ENCODE data around the gene TCF4.

Gene TCF4

DNA sequence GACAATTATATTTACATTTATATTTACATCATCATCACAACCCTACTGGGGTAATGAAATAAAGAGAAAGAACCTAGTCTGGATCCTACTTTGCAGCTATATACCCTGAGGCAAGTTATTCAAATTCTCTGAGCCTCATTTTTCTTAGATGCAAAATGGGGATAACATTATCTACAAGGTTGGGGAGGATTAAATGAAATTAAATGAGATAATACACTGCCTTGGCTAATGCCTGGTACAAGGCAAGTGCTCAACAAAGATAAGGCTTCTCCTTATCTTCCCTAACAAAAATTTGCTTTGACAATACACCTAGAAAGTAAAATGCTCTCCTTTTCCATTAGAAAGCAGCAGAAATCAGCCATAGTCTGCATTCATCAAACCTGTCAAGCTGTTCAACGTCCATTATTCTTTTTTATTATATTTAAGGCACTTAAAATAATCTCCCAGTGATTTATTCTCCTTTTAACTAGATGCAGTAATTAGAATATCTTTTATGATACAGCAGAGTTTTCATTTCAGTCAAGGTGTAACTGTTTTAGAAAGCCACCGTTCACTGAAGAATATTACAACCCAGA, 44.8 kb downstream of the TCF4 start:
- DNase-seq: no peak

DNA sequence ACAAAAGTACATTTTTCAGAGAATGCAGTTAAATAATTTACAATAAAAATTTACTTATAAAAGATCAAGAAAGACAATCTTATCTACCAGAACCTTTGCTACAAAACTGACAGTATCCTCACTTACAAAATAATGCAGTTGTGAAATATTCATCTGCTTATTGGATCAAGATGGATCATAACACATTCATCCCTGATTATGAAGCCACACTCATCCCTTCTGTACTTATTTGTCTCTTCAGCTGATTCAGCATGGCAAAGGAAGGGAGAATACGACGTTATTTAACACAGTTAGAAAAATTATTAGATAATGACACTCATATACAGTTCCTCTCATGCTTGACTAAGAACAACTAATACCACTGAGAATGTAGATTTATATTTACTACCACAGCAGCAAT, 46.4 kb downstream of the TCF4 start:
- DNase-seq: no peak

DNA sequence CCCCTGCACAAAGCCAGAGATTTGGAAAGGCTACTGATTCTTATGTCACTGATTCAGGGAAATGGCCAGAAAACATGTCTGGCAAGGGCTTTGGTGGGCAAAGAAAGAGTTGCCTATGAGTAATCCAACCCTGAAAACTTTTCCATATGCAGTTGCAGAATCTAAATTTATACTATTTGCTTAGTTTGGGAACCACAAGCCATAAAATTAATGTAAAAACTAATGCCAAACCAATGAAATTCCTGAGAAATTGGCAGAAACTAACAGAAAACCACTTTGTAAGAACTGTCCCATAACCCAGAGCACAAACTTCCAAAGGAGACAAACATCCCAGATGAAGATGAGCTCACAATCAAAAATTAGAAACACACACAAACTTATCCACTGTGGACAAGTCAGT, 48.8 kb downstream of the TCF4 start:
- DNase-seq: no peak

DNA sequence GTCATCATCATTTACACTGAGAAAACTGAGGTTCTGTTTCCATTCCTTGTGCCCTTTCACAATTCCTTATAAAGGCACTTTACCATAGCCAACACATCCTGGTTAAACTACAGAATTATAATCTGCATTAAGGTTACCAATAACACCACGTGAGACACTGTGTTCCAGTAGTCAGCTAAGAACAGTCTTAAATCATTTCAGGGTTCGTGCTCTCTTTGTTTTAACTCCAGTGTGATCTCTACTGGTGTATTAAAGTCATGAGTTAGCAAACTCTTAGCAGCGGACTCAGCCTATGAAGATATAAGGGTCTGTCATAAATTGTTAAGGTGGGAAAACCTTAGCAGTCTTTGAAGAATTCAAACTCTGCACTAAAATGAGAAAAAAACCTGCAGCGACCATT, 53.0 kb downstream of the TCF4 start:
- no peak for DNase-seq

DNA sequence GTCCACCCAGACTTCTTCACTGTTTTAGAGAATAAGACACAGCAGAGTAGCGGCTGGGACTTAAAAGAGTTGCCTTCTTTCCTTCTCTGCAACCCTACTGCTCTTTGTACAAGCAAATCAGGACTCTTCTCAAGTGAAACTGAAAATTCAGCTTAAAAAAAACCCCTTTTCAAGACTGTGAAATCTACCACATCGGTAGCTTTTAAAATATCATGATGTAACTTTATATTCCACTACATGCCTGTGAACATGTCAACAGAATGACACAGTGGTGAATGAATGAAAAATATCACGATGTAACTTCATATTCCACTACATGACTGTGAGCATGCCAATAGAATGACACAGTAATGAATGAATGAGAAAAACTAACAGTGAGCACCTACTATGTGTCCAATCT, 53.4 kb downstream of the TCF4 start:
- DNase-seq: no peak

DNA sequence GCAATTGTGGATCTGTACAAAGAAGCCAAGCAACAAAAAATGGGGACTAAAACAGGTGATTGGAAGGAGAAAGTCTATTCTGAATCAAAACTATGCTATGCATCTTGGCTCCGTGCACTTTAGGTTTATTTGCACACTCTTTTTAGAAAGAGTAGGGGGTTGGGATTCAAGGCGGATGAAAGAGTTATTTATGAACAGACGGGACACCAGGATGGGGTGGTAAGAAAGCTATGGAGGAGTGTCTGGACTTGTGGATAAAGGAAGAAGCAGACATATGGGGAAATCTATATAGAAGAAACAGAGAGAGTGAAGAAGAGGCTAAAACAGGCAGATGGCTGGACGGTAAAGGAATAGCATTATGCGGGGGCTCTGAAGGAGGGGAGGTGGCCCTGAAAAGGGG, 57.8 kb downstream of the TCF4 start:
- DNase-seq: no peak

DNA sequence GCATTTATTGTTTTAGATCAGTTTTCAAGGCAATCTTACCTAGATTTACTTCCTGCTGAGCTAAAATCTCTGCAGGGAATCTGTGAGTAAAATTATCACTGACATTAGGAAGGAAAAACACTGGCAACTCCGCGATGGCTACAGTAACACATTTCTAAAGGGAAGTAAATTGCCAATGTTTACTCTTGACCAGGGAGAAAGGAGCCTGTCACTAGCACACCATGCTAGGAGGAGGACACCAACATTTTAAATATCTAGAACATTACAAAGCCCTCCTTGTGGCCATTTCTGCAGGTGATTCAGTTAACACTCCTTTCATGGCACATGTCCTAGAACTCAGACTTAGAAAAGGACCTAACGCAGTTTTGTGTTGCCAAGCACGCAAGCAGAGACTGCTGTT, 58.4 kb downstream of the TCF4 start:
- no peak for DNase-seq

DNA sequence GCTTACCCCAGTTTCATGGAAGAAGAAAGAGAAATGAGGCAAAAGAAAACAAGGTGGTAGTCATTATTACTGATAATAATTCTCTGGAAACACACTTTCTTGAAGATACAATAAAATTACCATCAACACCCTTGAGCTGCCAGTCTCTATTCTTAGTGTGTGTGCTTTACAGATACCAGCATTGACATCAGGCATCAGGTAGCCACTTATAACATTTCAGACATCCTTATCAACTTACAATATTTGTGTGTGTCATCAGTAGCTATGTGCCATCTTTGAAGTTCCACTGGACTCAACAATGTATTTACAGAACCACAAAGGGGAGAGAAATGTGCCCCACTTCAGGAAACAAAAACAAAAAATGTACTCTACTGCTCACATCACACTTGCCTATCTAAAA, 62.1 kb downstream of the TCF4 start:
- no peak for DNase-seq

DNA sequence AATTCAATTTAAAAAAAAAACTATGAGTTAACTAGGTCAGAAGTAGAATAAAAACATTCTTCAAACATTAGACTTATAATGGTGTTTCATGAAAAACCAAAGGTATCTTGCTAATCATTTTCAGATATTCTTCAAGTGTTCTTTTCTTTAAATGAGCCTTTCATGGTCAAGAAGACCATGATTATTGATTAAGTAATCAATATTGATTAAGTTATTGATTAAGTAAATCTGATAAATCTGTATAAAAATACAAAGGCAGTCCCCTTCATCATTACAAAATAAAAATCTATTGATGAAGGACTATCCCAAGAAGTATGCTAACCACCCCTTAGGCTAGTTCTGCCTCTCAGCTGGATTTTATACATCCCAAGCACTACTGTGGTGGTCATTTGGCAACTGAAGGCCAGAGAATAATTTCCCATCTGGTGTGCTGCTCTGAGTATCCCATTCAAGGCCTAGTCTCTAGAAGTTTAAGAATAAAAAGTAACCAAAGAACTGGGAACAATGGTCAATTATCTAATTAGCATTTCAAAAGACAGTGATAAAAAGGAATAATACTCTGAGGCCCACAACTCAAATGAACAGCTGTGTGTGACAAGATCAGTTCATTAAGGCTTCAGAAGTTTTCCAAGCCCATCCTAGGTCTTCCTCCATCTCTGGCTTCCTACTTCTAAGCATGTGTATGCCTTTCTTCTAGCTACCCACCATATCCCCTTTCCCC, 63.5 kb downstream of the TCF4 start:
- DNase-seq: no peak

DNA sequence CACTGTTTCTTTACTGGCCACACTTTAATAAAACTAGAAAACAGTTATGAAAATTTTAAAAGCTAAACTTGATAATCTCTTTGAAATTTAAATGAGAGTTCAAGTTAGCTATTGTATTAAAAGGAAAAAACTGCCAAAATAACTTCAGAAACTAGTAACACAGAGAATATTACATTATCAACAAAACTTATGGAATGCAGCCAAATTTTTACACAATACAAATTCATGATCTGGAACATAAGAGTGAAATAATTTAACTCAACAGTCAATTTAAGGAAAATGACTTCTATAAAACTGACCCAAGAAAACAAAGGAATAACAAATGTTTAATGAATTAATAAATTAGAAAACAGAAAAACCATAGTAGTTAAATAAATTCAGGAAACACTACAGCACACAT, 65.0 kb downstream of the TCF4 start:
- no peak for DNase-seq

DNA sequence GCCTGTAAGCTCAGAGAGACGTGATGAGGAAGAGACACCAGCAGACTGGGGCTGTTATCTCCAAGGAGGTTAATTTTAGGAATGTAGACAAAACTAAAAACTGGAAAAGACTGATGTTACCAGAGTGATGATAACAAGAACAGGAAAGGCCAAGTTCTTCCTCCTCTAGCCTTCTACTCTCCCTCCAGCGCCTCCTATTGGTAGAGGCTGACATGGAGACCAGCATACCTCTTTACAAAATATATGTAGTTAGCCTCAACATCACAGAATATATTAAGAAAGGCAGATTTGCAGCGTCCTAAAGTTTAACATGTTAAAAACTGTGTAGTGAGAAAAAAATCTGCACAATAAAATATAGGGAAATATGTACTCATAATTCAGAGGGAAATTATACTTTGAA, 66.0 kb downstream of the TCF4 start:
- no peak for DNase-seq

DNA sequence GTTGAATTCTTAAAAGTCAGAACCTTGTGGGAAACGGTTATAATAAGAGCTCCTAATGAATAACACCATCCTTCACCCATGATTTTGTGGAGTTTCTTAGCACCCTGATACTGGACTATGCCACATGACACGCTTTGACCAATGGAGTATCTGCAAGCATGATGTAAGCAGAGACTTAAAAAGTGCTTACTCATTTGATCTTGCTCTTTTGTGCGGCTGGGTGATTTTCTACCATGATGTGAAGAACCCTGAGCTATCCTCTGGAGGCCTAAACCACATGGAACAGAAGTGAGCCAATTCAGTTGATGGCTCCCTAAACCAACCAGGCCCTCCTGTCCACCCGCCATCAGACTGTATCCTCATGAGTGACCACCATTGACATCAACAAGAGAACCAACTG, 70.9 kb downstream of the TCF4 start:
- DNase-seq: no peak

DNA sequence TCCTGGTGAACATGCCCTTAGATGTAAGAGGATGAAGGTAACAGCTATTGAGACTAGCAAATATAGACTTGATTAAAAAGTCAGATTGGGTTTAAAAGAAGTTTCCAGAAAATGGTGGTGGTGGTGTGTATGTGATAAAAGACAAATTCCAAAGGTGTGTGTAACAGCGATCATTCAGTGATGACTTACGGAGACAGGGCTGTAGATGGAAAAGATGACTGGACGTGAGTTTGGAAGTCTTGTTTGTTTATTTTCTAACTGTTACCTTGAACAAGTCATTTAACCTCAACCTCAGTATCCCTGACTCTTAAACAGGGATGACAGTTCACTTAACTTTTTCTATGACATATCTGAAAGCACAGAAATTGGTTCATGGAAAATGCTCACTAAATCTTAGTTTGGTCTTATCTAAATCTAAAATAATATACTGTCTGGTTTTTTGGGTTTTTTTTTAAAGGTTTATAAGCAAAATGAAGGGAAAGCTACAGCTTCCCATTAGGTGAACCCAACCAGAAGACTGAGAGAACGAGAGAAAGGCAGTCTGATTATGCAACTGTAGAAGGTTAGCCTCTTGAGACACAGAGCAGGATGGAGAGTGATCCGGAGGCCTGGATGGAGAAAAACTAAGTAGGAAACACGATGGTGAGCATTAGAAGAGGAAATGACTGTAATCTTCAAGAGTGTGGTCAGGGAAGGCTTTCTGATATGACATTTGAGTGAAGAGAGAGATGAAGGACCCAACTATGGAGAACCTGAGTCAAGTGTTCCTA, 71.9 kb downstream of the TCF4 start:
- no peak for DNase-seq

DNA sequence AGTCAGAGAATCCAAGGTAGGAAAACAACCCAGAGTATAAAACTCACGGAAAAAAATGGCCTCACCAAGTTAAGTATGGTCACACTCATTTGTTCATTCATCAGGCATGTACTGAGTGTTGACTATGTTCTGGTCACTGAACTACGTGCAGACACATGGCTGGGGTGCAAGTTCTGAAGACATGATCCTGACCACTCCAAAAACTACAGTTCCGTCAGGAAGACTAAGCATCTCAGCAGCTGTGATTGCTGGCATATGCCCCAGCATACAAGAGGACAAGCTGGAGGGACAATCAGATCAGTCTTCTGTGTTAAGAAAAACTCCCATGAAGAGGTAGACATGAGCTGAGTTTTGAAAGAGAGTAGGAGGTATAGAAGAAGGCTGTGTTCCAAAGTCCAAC, 72.8 kb downstream of the TCF4 start:
- no peak for DNase-seq

DNA sequence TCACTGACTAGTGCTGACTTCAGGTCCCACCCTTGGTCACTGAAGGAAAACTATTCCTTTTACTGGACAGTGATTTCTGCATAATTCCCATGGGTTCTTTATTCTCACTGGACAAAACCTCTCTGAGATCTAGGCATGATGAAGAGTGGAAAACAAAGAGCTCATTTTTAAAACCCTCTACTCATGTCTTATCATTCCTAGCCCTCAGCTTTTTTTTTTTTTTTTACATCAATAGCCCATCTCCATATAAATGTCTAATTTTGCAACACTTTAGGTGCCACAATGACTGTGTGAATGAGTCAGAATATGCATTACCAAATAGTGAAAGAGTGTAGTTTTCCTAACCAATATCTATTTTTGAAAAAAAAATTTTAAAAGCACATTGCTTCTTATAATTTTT, 74.8 kb downstream of the TCF4 start:
- DNase-seq: no peak

DNA sequence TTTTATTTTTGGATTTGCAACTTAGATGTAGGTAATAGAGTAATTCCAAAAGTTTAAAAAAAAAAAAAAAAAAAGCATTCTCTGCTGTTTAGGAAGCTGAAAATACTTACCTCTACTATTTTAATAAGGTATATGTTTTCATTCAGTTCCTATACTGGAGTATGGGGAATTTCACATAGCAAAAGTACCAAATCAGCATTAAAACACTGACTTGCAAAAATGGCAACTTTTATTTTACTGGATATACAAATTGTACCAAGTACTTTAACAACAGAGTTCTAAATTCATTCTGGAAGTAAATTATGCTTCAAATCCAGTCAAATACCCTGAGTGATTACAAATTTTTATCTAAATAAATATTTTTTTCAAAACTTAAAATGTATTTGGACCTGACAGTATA, 76.7 kb downstream of the TCF4 start:
- no peak for DNase-seq

DNA sequence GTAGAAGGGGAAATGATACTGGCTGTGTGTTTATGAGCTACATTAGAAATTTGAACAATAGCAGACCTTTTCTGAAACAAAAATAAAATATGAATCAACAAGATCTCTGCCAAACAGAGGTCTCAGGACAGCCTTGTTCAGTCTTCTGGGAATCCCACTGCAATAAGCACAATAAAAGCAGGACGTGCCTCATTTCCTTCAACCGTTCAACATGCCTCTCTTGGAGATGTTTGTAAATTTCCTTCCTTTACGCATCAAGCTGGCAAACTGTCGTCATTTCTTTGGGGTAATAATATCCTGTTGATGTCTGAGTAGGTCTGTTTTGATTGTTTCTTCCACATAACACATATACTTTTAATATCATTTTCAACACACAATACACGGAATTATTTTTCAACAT, 77.2 kb downstream of the TCF4 start:
- no peak for DNase-seq

DNA sequence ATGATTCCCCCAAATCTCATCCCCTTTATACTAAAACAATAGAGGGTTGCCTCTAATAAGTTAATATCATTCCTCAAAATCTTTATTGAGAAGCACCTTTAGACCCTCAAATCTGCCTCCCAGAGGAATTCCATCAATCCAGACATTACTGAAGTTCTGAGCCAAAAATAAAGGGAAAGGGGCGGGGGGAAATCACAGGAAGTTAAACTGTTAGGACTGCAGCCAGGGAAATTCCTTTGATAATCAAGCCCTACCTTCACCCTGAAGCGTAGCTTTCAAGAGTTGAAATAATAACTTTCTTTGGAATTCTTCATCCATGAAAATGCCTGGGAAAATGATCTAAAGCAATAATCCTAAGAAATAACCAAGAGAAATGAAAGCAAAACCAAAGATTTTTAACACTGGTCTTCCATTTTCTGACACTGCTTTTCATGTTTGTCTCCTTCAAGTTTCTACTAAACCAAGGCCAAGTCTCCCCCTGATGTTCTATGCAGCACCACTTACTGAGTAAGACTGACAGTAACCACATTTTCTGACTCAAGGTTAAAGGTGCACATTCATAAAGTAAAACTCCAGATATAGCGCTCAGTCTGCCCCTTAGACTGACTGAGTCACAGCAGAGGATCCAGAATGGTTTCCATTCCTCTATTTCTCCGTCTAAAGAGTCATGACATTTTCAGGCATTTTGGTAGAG, 78.2 kb downstream of the TCF4 start:
- no peak for DNase-seq

DNA sequence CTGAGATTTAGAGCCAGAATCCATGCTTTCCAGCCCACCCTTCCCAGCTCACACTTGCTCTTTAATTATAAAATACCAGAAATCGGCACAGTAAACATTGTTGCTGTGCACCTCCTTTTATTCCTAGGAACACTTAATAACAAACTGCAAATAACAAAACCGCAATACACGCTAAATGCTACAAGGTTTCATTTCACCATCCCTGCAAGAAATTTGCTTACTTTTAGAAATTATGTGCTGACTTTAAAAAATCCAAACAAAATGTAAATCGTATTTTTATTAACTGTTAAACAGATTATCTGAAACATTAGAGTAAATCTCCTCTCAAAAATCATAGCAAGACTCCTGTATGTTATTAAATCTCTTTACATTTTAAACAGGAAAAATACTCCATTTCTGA, 79.3 kb downstream of the TCF4 start:
- DNase-seq: no peak

DNA sequence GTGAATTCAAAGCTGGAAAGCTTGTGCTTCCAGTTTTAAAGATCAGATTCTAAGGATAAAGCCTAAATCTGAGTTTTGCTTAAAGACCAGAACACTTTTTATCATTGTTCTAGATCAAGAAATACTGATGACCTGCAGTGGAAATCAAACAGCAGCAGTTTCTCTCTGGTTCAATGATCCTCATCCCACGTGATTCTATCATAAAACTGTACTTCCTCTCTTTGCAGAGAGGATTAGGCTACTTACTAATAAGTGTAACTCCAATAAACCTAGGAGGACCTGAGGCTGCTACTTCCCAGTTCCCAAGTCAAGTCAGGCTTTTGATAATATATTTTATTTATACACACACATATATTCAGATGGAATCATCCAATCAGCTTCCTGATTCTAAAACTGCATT, 81.9 kb downstream of the TCF4 start:
- no peak for DNase-seq

DNA sequence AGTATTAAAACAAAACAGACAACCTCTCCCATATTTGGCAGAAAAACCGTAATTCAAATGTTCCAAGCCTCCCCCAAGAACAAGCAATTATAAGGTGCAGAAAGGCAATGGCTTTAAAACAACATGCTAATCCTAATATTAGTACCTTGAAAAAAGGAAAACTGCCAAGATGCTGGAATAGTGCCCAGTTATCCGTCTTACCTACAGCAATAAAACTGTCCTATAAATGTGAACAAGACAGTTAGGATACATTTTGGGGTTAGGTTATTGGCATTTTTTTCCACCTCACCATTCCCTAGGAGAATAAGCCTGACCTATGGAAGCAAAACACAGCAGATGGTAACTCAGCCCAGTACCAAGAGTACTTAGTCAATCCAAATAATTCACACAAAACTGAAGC, 83.2 kb downstream of the TCF4 start:
- no peak for DNase-seq

DNA sequence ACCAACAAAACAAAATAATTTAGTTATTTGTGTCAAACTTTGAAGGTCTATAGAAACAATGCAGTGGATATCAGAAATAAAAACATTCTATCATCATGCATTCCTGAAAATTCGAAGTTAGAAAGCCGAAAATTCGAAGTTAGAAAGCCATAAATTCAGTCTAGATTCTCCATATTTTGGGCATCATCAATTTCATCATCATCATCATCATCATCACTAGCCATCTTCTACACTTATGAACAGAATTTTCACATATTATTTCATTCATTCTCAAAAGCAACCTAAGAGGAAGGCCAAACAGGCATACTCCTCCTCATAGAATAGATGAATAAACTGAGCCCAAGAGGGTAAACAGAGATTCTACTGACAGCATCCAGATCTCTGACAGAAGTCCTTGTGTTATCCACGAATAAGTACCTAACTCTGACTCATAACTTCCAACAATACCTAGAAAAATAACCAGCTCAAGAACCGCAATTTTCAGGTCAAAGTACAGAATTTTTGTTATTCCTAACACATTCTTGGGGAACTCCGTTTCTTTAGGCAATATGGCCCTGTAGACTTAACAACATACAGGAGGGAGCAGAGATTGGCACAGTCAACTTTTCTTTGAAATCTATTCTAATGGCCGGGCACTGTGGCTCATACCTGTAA, 84.7 kb downstream of the TCF4 start:
- no peak for DNase-seq

DNA sequence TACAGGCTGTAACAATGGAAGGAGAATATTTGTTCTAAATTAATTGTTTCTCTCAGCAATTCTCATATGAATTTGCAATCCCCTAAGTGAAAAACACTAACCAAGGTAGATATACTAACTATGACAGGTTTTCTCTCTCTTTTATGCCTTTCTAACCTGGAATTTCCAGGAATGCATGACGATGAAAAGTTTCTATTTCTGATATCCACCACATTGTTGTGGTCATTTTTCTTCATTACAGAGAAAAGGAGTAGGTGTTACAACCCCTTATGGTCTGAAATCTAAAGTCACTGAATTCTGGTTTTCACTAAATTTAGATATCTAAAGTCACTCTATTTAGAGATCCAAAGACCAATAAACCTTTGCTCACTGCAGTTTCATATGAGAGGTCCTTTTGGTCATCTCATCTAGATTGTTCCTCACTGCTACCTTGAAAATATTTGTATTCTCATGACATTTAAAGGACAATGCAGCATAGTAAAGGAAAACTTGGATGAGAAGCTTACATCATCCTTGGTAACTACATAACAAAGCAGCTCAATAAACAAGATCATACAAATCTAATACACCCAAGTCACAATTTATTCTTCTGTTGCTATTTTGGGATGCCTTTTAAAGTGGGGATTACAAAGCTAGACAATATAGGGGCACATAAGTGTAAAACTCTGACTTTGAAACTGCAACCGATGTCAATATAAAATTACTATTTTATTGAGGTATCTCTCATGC, 85.8 kb downstream of the TCF4 start:
- no peak for DNase-seq
